ENCODE measurements around the gene LARGE1.
"Not testable (repeated sequence)": the region's sequence is repeated elsewhere in the genome, so short reads cannot be mapped to it uniquely, and the experiment has no call there.

Gene LARGE1

GRCh38 chr22:33867118-33867866 is 53.0 kb downstream of the LARGE1 start:
- Histone ChIP-seq H3K27ac (ENCODE audit: low read depth, low read length) (peak overlapping the region; percentile 35), H3K9ac (ENCODE audit: low read length) (no peak overlapping the region), H3K9me3 (ENCODE audit: low read length) (no peaks in the 10 kb centered on the region), H3K4me3 (ENCODE audit: low read depth in 1 of 2, low read length in 2 of 2) (no peak overlapping the region), H3K36me3 (ENCODE audit: insufficient read depth, low read length) (no peaks in the 10 kb centered on the region), H3K27me3 (ENCODE audit: control insufficient read depth in 1 of 2, insufficient read depth in 2 of 2, low read length in 2 of 2) (no peaks in the 10 kb centered on the region), H3K4me1 (ENCODE audit: insufficient read depth, low read length) (peaks cover 55% of the 10 kb centered on the region)

DNA sequence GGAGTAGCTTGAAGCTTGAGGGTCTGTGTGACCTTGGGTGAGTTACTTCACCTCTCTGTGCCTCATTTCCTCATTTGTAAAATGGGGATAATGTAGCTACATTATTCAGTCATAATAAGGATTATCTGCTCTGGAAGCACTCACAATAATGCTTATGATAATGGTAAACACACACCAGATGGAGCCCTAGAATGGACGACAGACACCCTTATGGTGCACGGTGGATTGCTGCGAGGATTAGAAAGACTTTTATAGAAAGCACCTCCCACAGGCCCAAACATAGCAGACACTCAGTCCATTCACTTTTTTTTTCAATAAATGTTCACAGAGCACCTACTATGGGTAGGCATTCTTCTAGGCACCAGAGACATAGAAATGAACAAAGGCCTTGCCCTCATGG is 53.8 kb downstream of the LARGE1 start:
- H3K36me3 ChIP-seq (ENCODE audit: insufficient read depth, low read length), result no peaks in the 10 kb centered on the region
- peaks cover 55% of the 10 kb centered on the region for H3K4me1 ChIP-seq (ENCODE audit: insufficient read depth, low read length)
- H3K27me3 ChIP-seq (ENCODE audit: control insufficient read depth in 1 of 2, insufficient read depth in 2 of 2, low read length in 2 of 2), result no peaks in the 10 kb centered on the region
- H3K9me3 ChIP-seq (ENCODE audit: low read length), result no peaks in the 10 kb centered on the region
- no peak overlapping the region for H3K27ac ChIP-seq (ENCODE audit: low read depth, low read length)
- H3K9ac ChIP-seq (ENCODE audit: low read length), result no peak overlapping the region
- H3K4me3 ChIP-seq (ENCODE audit: low read depth in 1 of 2, low read length in 2 of 2), result no peak overlapping the region

- Histone ChIP-seq H3K9me3 (ENCODE audit: low read length) (no peaks in the 10 kb centered on the region), H3K4me1 (ENCODE audit: insufficient read depth, low read length) (peaks cover 55% of the 10 kb centered on the region), H3K36me3 (ENCODE audit: insufficient read depth, low read length) (no peaks in the 10 kb centered on the region), H3K27ac (ENCODE audit: low read depth, low read length) (no peak overlapping the region), H3K4me3 (ENCODE audit: low read depth in 1 of 2, low read length in 2 of 2) (no peak overlapping the region), H3K27me3 (ENCODE audit: control insufficient read depth in 1 of 2, insufficient read depth in 2 of 2, low read length in 2 of 2) (no peaks in the 10 kb centered on the region), H3K9ac (ENCODE audit: low read length) (no peak overlapping the region)
These were observed 54.3 kb downstream of the LARGE1 start for GRCh38 chr22:33865996-33866395.

- H3K4me3 ChIP-seq (ENCODE audit: low read depth in 1 of 2, low read length in 2 of 2), result peak overlapping the region in 1 of 2 donors; percentile 5
- H3K9me3 ChIP-seq (ENCODE audit: low read length), result no peaks in the 10 kb centered on the region
- no peak overlapping the region for H3K9ac ChIP-seq (ENCODE audit: low read length)
- peaks cover 52% of the 10 kb centered on the region for H3K4me1 ChIP-seq (ENCODE audit: insufficient read depth, low read length)
- no peaks in the 10 kb centered on the region for H3K27me3 ChIP-seq (ENCODE audit: control insufficient read depth in 1 of 2, insufficient read depth in 2 of 2, low read length in 2 of 2)
- no peak overlapping the region for H3K27ac ChIP-seq (ENCODE audit: low read depth, low read length)
- H3K36me3 ChIP-seq (ENCODE audit: insufficient read depth, low read length), result no peaks in the 10 kb centered on the region
These were observed 55.0 kb downstream of the LARGE1 start for GRCh38 chr22:33865248-33865647.

DNA sequence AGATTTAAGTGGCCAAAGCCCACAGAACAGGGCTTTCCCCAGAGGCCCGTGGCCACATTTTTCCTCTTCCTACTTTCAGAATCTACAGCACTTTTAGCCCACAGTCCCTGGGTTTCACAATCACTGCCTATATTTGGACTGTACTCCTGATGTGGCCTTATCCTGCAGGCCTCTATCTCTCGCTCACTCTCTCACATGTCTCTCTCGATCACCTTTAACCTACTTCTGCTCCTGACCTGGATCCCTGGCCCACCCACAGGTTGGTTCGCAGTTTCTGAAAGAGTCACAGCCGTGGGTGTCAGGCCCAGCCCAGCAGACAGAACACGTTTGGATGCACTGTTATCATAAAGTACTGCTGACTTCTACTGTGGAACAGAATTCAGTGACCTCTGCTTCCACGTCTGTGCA is 55.5 kb downstream of the LARGE1 start:
- Histone ChIP-seq H3K27ac (ENCODE audit: low read depth, low read length) (no peak overlapping the region), H3K4me1 (ENCODE audit: insufficient read depth, low read length) (peaks cover 47% of the 10 kb centered on the region), H3K9me3 (ENCODE audit: low read length) (no peaks in the 10 kb centered on the region), H3K27me3 (ENCODE audit: control insufficient read depth in 1 of 2, insufficient read depth in 2 of 2, low read length in 2 of 2) (no peaks in the 10 kb centered on the region), H3K9ac (ENCODE audit: low read length) (no peak overlapping the region), H3K4me3 (ENCODE audit: low read depth in 1 of 2, low read length in 2 of 2) (peak overlapping the region in 1 of 2 donors; percentile 14), H3K36me3 (ENCODE audit: insufficient read depth, low read length) (no peaks in the 10 kb centered on the region)

DNA sequence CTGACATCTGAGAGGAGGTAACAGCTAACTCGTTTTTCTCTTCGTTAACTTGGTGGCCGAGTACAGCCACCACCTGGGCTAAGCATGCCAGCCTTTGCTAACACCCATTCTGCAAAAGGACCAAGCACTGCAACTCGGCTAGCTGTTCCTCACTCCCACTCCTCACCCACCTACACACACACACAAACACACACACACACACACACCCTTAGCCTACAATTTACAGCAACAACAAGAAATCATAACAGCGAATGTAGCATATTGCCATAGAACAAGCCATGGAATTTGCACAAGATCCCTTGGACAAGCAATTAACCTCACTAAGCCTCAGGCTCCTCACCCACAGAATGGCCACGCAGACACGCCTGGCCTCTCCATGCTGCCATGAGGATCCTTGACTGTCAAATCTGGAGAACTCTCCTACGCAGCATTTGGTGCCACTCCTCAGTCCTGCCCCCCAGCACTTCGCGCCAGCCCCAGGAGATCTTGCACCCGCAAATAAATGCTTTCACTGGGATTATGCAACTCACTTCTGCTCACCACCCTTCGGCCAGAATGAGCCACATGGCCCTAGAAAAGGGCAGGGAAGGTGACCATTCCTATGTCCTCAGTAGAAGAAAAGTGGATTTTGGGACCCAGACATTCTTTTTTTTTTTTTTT is 58.9 kb downstream of the LARGE1 start:
- Histone ChIP-seq H3K27me3 (ENCODE audit: control insufficient read depth in 1 of 2, insufficient read depth in 2 of 2, low read length in 2 of 2) (no peaks in the 10 kb centered on the region), H3K9ac (ENCODE audit: low read length) (no peak overlapping the region), H3K27ac (ENCODE audit: low read depth, low read length) (no peak overlapping the region), H3K9me3 (ENCODE audit: low read length) (no peaks in the 10 kb centered on the region), H3K36me3 (ENCODE audit: insufficient read depth, low read length) (no peaks in the 10 kb centered on the region), H3K4me3 (ENCODE audit: low read depth in 1 of 2, low read length in 2 of 2) (no peak overlapping the region), H3K4me1 (ENCODE audit: insufficient read depth, low read length) (peaks cover 14% of the 10 kb centered on the region)

DNA sequence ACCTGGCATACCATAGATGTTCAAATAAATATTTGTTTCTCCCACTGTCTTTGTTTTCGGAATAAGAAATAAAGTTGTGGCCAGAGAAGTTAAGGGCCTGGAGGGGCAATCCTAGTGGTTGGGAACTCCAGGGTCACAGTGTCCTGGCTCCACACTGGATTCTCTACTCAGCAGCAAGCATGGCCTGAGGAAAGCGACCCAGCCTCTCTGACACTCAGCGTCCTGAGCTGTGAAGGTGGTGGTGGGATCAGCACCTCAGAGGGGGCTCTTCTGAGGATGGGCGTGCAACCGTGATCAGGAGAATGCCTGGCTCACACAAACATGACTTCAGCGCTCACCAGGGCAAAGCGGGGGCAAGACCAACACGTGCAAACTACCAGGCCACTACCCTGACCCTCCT is 59.9 kb downstream of the LARGE1 start:
- Histone ChIP-seq H3K4me3 (ENCODE audit: low read depth in 1 of 2, low read length in 2 of 2) (no peak overlapping the region), H3K4me1 (ENCODE audit: insufficient read depth, low read length) (peaks cover 10% of the 10 kb centered on the region), H3K36me3 (ENCODE audit: insufficient read depth, low read length) (no peaks in the 10 kb centered on the region), H3K27me3 (ENCODE audit: control insufficient read depth in 1 of 2, insufficient read depth in 2 of 2, low read length in 2 of 2) (no peaks in the 10 kb centered on the region), H3K27ac (ENCODE audit: low read depth, low read length) (no peak overlapping the region), H3K9me3 (ENCODE audit: low read length) (no peaks in the 10 kb centered on the region), H3K9ac (ENCODE audit: low read length) (no peak overlapping the region)

DNA sequence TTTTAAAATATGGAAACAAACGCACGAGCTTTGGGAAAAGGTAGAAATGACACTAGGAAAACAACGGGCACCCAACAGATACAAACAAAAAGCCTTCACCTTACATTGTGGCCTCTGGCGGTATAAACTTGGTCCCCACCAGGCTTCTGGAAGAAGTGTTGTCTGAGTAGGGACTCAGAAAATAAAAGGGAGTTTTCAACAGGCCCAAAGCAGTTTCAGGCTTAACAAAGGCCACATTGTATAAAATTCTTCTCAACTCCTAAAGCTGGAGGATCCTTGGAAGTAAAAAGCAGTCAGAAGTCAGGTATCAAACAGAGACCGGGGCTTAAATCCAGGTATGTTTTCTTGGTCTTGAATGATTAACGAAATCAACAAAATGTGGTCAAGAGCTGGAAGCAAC is 61.0 kb downstream of the LARGE1 start:
- Histone ChIP-seq H3K9ac (ENCODE audit: low read length) (no peak overlapping the region), H3K27me3 (ENCODE audit: control insufficient read depth in 1 of 2, insufficient read depth in 2 of 2, low read length in 2 of 2) (no peaks in the 10 kb centered on the region), H3K36me3 (ENCODE audit: insufficient read depth, low read length) (no peaks in the 10 kb centered on the region), H3K27ac (ENCODE audit: low read depth, low read length) (no peak overlapping the region), H3K4me3 (ENCODE audit: low read depth in 1 of 2, low read length in 2 of 2) (no peak overlapping the region), H3K4me1 (ENCODE audit: insufficient read depth, low read length) (peaks cover 6% of the 10 kb centered on the region), H3K9me3 (ENCODE audit: low read length) (no peaks in the 10 kb centered on the region)

DNA sequence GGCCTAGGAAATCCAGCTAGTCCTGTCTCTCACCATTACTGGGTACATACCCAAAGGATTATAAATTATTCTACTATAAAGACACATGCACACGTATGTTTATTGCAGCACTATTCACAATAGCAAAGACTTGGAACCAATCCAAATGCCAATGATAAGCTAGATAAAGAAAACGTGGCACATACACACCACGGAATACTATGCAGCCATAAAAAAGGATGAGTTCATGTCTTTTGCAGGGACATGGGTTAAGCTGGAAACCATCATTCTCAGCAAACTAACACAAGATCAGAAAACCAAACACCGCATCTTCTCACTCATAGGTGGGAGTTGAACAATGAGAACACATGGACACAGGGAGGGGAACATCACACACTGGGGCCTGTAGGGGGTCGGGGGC is 61.6 kb downstream of the LARGE1 start:
- not testable (repeated sequence) for H3K27me3 ChIP-seq (ENCODE audit: control insufficient read depth in 1 of 2, insufficient read depth in 2 of 2, low read length in 2 of 2); H3K9me3 ChIP-seq (ENCODE audit: low read length); H3K36me3 ChIP-seq (ENCODE audit: insufficient read depth, low read length); H3K9ac ChIP-seq (ENCODE audit: low read length); H3K27ac ChIP-seq (ENCODE audit: low read depth, low read length); H3K4me3 ChIP-seq (ENCODE audit: low read depth in 1 of 2, low read length in 2 of 2)
- peaks cover 10% of the 10 kb centered on the region for H3K4me1 ChIP-seq (ENCODE audit: insufficient read depth, low read length)

DNA sequence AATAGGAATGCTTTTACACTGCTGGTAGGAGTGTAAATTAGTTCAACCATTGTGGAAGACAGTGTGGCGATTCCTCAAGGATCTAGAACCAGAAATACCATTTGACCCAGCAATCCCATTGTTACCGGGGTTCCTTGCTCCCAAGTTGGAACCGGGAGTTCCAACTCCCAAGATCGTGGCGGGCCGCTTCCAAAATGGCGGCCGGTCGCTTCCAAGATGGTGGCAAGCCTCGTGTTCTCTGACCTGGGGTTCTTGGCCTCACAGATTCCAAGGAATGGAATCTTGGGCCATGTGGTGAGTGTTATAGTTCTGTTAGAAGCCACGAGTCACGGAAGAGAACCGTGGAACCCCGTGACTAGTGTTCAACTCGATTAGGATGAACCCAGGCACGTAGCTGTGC is 62.5 kb downstream of the LARGE1 start:
- not testable (repeated sequence) for H3K27me3 ChIP-seq (ENCODE audit: control insufficient read depth in 1 of 2, insufficient read depth in 2 of 2, low read length in 2 of 2); H3K9me3 ChIP-seq (ENCODE audit: low read length); H3K27ac ChIP-seq (ENCODE audit: low read depth, low read length); H3K9ac ChIP-seq (ENCODE audit: low read length); H3K36me3 ChIP-seq (ENCODE audit: insufficient read depth, low read length); H3K4me3 ChIP-seq (ENCODE audit: low read depth in 1 of 2, low read length in 2 of 2)
- H3K4me1 ChIP-seq (ENCODE audit: insufficient read depth, low read length), result peaks cover 18% of the 10 kb centered on the region

- Histone ChIP-seq H3K4me1 (ENCODE audit: insufficient read depth, low read length) (peaks cover 37% of the 10 kb centered on the region), H3K4me3 (ENCODE audit: low read depth in 1 of 2, low read length in 2 of 2) (no peak overlapping the region), H3K36me3 (ENCODE audit: insufficient read depth, low read length) (no peaks in the 10 kb centered on the region), H3K27ac (ENCODE audit: low read depth, low read length) (no peak overlapping the region), H3K27me3 (ENCODE audit: control insufficient read depth in 1 of 2, insufficient read depth in 2 of 2, low read length in 2 of 2) (no peaks in the 10 kb centered on the region), H3K9ac (ENCODE audit: low read length) (no peak overlapping the region), H3K9me3 (ENCODE audit: low read length) (no peaks in the 10 kb centered on the region)
These were observed 65.6 kb downstream of the LARGE1 start for GRCh38 chr22:33854724-33855123.
